ENCODE data around the gene FAM83F.

The FAM83F gene

GRCh38 chr22:39958009-39958711 lies 36.6 kb upstream of the FAM83F start:
- TF ChIP-seq, protein P1, sequence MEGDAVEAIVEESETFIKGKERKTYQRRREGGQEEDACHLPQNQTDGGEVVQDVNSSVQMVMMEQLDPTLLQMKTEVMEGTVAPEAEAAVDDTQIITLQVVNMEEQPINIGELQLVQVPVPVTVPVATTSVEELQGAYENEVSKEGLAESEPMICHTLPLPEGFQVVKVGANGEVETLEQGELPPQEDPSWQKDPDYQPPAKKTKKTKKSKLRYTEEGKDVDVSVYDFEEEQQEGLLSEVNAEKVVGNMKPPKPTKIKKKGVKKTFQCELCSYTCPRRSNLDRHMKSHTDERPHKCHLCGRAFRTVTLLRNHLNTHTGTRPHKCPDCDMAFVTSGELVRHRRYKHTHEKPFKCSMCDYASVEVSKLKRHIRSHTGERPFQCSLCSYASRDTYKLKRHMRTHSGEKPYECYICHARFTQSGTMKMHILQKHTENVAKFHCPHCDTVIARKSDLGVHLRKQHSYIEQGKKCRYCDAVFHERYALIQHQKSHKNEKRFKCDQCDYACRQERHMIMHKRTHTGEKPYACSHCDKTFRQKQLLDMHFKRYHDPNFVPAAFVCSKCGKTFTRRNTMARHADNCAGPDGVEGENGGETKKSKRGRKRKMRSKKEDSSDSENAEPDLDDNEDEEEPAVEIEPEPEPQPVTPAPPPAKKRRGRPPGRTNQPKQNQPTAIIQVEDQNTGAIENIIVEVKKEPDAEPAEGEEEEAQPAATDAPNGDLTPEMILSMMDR (IDR thresholded peaks at IDR 0.05; ENCODE audit: insufficient read depth, low read length, poor library complexity, severe bottlenecking): no peak
- H3K36me3 ChIP-seq (ENCODE audit: control insufficient read depth, insufficient read depth, low read length): peaks cover 1% of the 10 kb centered on the region; the same call in 1 of the 2 replicates
- DNase-seq (ENCODE audit: extremely low read depth, insufficient read length): no peak
- H3K27me3 ChIP-seq (replicated peaks; ENCODE audit: control insufficient read depth, insufficient read depth, low read length): no peaks in the 10 kb centered on the region
- no peak overlapping the region for H3K4me3 ChIP-seq (replicated peaks; ENCODE audit: low read depth, low read length)

DNA sequence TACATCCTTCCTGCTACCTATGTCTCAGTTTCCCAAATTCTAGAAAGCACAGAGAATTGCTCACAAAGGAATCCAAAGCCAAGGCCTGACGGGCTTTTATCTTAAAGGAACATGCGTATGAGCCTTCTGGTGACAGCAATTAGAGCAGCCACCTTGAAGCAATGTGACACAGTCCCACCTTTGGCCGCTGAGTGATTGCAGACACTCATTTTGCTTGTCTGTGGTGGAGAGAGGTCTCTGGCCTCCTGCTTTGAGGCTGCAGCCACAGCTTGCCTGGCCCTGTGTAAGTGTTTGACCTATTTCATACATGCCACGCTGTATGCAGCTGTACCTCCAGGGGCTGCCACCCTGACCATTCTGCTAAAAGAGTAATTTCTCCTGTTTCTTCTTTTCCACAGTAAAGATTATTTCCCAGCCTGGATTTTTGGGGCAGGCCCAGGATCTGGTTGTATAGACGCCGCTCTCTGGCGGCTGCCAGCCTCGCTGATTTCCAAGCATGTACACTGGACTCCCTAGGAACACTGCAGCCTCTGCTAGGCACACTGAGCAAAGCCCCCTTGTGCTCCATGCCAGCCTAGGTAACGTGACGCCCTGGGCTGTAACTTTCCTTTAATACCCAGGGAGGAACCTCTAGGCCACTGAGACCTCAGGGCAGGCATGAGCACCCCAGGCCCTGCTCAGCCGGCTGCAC lies 35.7 kb upstream of the FAM83F start:
- DNase-seq (ENCODE audit: extremely low read depth, insufficient read length): no peak
- Histone ChIP-seq H3K27me3 (replicated peaks; ENCODE audit: control insufficient read depth, insufficient read depth, low read length) (no peaks in the 10 kb centered on the region), H3K4me3 (replicated peaks; ENCODE audit: low read depth, low read length) (no peak overlapping the region), H3K36me3 (ENCODE audit: control insufficient read depth, insufficient read depth, low read length) (peaks cover 1% of the 10 kb centered on the region; the same call in 1 of the 2 replicates)
- TF ChIP-seq, protein P1 (IDR thresholded peaks at IDR 0.05; ENCODE audit: insufficient read depth, low read length, poor library complexity, severe bottlenecking): no peak

DNA sequence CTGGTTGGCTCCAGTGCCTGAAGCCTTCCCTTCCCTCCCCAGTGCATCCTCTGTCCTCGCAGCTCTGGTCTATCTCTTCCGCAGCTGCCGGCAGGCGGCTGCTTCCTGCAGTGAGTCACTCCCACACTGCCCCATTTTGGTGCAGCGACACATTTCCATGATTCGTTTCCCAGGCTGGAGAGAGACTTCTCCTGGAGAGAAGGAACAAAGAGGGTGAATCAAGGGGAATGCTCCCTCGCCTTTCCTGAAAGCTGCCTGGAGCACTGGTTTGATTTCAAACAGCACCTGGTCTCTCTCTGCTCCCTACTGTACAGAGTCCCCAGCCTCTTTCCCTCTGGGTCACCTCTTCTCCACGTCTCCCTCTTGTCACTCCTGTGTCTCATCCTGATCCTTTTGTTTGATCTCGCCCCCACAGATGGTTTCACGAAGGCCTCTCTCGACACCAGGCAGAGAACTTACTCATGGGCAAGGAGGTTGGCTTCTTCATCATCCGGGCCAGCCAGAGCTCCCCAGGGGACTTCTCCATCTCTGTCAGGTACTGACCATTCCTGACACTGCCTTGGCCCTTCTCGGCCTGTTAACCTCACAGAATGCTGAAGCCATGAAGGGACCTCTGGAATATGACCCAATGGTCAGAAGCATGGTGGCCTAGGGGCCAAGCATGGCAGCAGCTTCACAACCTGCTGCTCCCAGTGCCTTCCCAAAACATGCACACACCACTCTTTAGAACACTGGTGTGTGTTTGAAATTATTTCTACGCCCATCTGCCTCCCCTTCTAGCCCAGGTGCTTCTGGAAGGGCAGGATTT lies 34.9 kb upstream of the FAM83F start, which contains the start of gene TMA7B:
Gene TMA7B, plus strand, starts transcription at position 758 of the 808 bp plus-strand sequence. CDS start 3,978 bp downstream, outside the sequence.
- TF ChIP-seq, protein P1 (IDR thresholded peaks at IDR 0.05; ENCODE audit: insufficient read depth, low read length, poor library complexity, severe bottlenecking): no peak
- H3K27me3 ChIP-seq (replicated peaks; ENCODE audit: control insufficient read depth, insufficient read depth, low read length): no peaks in the 10 kb centered on the region
- DNase-seq (ENCODE audit: extremely low read depth, insufficient read length): no peak
- peaks cover 1% of the 10 kb centered on the region; the same call in 1 of the 2 replicates for H3K36me3 ChIP-seq (ENCODE audit: control insufficient read depth, insufficient read depth, low read length)
- H3K4me3 ChIP-seq (replicated peaks; ENCODE audit: low read depth, low read length): no peak within 1 kb of the TSS

- peaks cover 1% of the 10 kb centered on the region; the same call in 1 of the 2 replicates for H3K36me3 ChIP-seq (ENCODE audit: control insufficient read depth, insufficient read depth, low read length)
- no peaks in the 10 kb centered on the region for H3K27me3 ChIP-seq (replicated peaks; ENCODE audit: control insufficient read depth, insufficient read depth, low read length)
- H3K4me3 ChIP-seq (replicated peaks; ENCODE audit: low read depth, low read length): no peak overlapping the region
- peak; percentile 76 for DNase-seq (ENCODE audit: extremely low read depth, insufficient read length)
- TF ChIP-seq, protein P1 (IDR thresholded peaks at IDR 0.05; ENCODE audit: insufficient read depth, low read length, poor library complexity, severe bottlenecking): no peak
These were observed 33.7 kb upstream of the FAM83F start for GRCh38 chr22:39960791-39961746.

GRCh38 chr22:39962071-39962470 lies 32.7 kb upstream of the FAM83F start:
- peaks cover 1% of the 10 kb centered on the region; the same call in 1 of the 2 replicates for H3K36me3 ChIP-seq (ENCODE audit: control insufficient read depth, insufficient read depth, low read length)
- no peak overlapping the region for H3K4me3 ChIP-seq (replicated peaks; ENCODE audit: low read depth, low read length)
- DNase-seq (ENCODE audit: extremely low read depth, insufficient read length): no peak
- H3K27me3 ChIP-seq (replicated peaks; ENCODE audit: control insufficient read depth, insufficient read depth, low read length): no peaks in the 10 kb centered on the region
- TF ChIP-seq, protein P1 (IDR thresholded peaks at IDR 0.05; ENCODE audit: insufficient read depth, low read length, poor library complexity, severe bottlenecking): no peak
